Renal cortical epithelial cell (primary cell): ENCODE results near the gene ATP6V1G3. TPM values are rescaled to one million over a fixed set of nuclear protein-coding genes. Genes with fewer than 3 reads are reported as not detected.
"Not testable (repeated sequence)": the region's sequence is repeated elsewhere in the genome, so short reads cannot be mapped to it uniquely, and the experiment has no call there.

Experiments used
- DNase-seq: peaks from one replicate; pipeline ENCODE4 v3.0.0-alpha.2; 2011; ENCODE audit warnings: low read depth
- total RNA-seq: library from RNA; depleted of rRNA; stranded (reverse); fragments of >200 nt; gene quantifications from 2 replicates; pipeline ENCODE4 v1.2.3, GENCODE V29; 2014

Gene ATP6V1G3
- total RNA-seq: not detected in 2 replicates

DNA sequence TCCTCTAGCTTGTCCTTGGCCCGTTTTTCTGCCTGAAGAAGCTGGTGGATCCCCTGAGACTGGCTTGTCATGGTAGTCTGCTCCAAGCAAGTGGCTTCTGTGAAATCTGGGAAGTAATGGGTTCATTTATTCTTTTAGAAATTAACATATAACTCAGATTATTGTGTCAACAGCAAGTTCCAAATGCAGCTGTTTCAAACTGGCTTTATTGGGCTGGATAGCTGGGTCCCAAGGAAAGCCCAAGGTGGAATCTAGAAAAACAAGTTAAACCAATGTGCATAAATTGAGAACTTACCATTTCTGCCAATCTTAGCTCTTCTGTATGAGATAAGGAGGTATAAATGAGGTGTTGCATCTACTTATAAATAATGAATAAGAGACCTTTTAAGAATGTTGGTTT, at the start of gene ATP6V1G3:
Gene ATP6V1G3 (minus strand): TSS at position 101 of the 400 bp plus-strand sequence. CDS start 30 bp downstream, at position 71.
- DNase-seq: no peak

- DNase-seq: no peak
Measured at GRCh38 chr1:198588845-198589244, 48.4 kb upstream of the ATP6V1G3 start.

DNA sequence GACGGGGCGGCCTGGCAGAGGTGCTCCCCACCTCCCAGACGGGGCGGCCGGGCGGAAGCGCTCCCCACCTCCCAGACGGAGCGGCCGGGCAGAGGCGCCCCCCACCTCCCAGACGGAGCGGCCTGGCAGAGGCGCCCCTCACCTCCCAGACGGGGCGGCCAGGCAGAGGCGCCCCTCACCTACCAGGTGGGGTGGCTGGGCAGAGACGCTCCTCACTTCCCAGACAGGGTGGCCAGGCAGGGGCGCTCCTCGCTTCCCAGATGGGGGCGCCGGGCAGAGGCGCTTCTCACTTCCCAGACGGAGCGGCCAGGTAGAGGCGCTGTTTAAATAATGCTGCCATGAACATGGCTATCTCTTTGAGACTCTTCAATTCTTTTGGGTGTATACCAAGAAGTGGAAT, 43.7 kb upstream of the ATP6V1G3 start:
- DNase-seq: no peak

DNA sequence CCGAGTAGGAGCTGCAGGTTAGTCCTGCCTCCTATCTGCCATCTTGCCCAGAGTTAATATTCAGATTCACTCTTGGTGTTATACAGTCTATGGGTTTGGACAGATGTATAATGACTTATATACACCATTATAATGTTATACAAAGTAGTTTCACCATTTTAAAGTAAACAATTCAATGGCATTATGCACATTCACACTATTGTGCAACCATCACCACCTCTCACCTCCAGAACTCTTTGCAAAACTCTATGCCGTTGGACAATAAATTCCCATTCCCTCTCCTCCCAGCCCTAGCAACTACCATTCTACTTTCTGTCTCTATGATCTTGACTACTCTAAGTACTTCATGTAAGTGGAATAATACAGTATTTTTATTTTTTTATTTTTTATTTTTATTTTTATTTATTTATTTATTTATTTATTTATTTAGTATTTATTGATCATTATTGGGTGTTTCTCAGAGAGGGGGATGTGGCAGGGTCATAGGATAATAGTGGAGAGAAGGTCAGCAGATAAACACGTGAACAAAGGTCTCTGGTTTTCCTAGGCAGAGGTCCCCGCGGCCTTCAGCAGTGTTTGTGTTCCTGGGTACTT, 42.8 kb upstream of the ATP6V1G3 start:
- DNase-seq: not testable (repeated sequence)

DNA sequence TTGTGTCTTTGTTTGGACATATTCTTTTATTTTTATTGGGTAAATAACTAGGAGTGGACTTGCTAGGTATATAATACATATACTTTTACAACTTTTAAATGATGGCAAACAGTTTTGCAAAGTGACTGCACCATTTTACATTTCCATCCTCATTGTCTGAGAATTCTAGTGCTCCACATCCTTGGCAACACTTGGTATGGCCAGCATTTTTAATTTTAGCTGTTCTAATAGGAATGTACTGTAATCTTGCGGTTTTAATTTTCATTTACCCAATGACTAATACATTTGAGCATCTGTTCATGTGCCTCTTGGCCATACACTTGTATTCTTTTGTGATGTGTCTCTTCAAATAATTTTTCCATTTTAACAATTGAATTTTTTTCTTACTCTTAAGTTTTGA, 37.0 kb upstream of the ATP6V1G3 start:
- no peak for DNase-seq

DNA sequence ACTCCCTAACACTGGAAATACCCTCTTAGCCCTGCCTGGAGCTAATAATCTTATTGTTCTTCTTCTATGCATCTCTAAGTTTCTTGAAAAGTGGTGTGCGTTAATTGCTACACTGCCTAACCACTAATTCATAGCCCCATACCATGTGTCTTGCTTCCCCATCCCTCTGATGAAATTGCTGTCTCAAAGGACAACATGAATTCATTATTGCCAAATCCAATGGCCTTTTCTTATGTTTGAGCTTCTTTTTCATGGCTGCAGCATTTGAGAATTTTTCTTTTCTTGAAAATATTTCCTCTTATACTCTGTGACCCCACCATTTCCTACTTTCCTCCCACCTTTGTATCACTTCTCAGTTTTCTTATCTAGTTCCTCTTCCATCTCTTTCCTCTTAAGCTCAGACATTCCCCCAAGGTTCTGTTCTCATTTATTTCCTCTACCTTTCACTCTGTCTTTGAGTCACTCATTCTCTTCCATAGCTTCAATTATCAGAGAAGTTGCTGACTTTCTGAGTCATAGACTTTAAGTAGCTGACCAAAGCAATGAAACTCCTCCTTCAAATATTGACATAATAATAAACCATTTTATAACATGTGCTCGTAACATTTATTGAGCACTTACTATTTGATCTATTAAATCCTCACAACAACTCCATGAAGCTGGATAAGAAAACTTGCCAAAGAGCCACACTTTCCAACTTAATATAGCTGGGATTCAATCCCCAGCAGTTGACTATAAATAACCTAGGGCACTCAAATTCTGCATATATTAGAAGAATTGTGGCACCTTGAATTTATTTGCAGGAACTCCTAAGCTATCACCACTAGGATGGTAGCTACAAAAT, 35.5 kb upstream of the ATP6V1G3 start:
- DNase-seq: peak; percentile 21

- no peak for DNase-seq
Measured at GRCh38 chr1:198575292-198575691, 34.8 kb upstream of the ATP6V1G3 start.

GRCh38 chr1:198574325-198574724, 33.8 kb upstream of the ATP6V1G3 start:
- DNase-seq: no peak

GRCh38 chr1:198564716-198565115, 24.2 kb upstream of the ATP6V1G3 start:
- no peak for DNase-seq

DNA sequence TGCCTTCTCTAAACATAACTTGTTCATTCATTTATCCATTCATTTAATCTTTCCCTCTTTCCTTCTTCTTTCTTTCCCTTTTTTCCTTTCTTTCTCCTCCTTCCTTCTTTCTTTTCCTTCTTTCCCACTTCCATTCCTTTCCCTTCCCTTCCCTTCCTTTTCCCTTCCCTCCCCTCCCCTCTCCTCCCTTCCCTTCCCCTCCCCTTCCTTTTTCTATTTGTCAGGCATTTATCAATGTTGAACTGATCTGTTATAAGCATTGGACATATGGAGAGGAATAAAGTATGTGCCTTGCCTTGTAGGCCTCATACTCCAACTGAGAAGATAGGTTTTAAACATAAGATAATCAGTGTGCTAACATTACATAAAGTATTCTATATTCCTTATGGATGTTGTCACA, 23.7 kb upstream of the ATP6V1G3 start:
- DNase-seq: no peak

DNA sequence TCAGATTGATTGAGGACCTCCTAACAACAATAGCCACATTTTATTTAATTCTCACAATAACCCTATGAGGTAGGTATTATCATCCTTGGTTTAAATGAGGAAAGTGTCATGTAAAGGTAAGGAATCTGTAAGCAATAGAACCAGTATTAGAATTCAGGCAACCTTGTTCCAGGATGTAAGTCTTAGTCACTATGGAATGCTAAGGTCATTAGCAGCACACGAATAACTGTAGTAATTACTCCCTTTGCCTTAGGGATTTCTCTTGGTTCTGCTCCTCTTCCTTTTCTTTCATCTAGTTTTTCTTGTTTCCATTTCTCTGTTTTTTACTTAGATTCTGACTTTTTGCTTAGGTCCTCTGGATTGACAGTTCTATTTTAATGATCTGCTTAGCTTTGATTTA, 23.1 kb upstream of the ATP6V1G3 start:
- DNase-seq: peak; percentile 84

GRCh38 chr1:198560161-198560560, 19.7 kb upstream of the ATP6V1G3 start:
- peak; percentile 22 for DNase-seq

DNA sequence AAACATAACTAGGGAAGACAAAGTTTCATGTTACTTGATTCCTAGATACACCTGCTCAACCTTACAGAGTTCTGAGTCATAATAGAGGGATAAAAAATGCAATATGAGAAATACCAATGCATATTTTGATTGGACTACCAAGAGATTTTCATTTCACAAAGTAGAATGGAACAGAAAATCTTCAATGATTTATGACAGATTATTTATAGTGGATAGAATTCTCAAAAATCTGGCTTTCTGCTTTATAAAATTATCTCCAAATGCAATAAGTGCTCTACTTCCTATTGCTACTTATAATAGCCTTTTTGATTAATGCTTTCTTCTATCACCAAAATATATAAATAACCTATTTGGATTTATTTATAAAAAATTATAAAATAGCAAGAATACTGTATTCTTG, 18.9 kb upstream of the ATP6V1G3 start:
- DNase-seq: no peak

DNA sequence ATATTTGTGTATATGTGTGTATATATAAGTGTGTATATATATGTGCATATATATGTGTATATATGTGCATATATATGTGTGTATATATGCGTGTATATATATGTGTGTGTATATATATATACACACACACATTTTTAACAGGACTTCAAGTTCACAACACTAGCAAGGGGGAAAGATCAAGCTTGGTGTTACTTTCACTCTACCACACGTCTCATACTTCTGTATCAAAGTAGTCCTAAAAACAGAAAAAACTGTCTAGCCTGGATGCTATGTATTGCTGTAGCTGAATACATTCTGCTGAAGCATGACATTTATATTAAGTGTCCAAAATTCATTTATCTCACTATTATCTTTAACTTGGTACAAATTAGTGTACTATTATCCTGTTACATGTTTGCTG, 17.9 kb upstream of the ATP6V1G3 start:
- no peak for DNase-seq

GRCh38 chr1:198556971-198557370, 16.5 kb upstream of the ATP6V1G3 start:
- no peak for DNase-seq

DNA sequence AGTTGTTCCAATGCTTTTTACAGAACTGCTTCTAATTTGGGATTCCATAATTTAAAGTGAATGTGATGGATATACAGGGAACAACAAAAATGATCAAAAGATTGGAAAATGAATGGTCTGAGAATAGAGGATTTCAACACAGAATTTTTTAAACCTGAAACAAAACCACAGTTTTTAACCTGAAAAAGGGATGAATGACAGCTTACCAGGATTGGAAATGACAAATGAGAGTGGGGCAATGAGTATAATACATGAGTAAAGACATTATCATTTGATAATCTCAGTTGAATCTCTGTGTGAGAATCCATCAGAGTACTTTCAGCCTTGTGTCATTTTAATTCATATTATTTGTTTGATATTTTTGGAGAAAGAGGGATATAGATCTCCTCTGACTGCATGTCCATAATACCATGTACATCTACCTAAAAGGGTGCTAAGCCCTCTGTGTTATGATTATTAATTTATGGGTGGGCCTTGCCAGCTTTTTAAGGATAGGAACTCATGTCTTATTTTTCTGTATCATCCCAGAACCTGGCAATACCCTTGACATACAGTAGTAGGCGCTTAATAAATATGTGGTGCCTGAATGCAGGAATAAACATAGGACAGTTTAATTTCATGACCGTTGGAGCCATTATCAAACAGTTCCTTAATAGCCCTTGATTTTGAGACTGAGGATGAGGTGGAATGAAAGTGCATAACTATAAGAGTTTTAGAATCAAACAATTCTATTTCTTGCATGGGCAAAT, 12.4 kb upstream of the ATP6V1G3 start:
- no peak for DNase-seq

GRCh38 chr1:198550941-198551524, 10.6 kb upstream of the ATP6V1G3 start:
- no peak for DNase-seq

DNA sequence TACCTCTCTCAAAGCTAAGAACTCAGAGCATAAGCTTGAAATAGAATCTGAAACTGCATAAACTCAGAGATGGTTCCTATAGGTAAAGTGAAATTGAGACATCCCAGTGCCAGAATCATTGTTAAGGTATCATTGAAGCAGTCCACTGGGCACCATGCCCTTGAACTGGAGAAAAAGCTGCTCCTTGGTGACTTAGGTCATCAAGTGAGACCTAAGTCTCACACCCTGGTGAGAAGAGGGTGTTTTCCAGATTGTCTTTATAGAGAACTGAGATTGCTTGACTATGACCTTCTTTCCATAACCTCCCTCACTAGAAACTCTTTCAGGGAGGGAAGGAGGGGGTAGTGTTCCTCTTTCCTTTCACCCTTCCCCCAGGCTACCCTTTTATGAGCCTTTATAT, 9.4 kb upstream of the ATP6V1G3 start:
- DNase-seq: no peak

GRCh38 chr1:198548890-198549289, 8.4 kb upstream of the ATP6V1G3 start:
- no peak for DNase-seq

- no peak for DNase-seq
Measured at GRCh38 chr1:198545156-198545555, 4.7 kb upstream of the ATP6V1G3 start.

- no peak for DNase-seq
Measured at GRCh38 chr1:198544265-198544664, 3.8 kb upstream of the ATP6V1G3 start.

DNA sequence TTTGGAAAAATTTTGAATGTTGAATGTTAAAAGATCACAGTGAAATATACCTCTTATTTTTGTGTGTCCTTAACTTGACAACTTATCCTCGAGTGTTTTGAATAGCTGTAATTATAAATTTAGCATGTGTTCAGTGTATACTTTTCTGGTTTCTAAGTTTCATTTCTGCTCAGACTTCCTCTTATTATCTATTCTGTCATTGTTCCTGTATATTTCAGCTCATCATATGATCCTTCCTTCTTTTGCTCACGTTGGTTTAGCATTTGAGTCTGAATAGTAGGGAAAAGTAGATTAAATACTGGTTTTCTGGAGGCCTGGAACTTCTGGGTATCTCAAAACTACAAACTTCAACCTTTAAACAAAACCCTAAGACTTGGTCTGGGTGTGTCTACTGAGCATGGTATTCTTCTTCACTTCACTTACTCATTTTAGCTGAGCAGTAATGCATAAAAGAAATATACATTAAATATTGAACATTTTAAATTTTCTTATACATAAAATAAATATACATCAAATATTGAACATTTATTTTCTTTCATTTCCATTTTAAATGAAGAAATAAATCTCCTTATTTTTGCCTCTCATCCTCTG, 3.3 kb upstream of the ATP6V1G3 start:
- no peak for DNase-seq
